BLaER1 (cell line): Measurements from ENCODE around the gene NLRX1.

Experiments used
- H3K27ac ChIP-seq: shearing (Covaris generic); formaldehyde crosslinking; 2 replicates; pipeline ENCODE4 v1.8.1; 2022
- H3K27me3 ChIP-seq: shearing (Covaris generic); formaldehyde crosslinking; 2 replicates; pipeline ENCODE4 v1.8.1; 2022
- H3K36me3 ChIP-seq: shearing (Covaris generic); formaldehyde crosslinking; 2 replicates; pipeline ENCODE4 v1.8.1; 2022
- H3K4me1 ChIP-seq: shearing (Covaris generic); formaldehyde crosslinking; 2 replicates; pipeline ENCODE4 v1.8.1; 2022
- H3K4me2 ChIP-seq: shearing (Covaris generic); formaldehyde crosslinking; 2 replicates; pipeline ENCODE4 v1.8.1; 2022
- H3K4me3 ChIP-seq: shearing (Covaris generic); formaldehyde crosslinking; 2 replicates; pipeline ENCODE4 v1.8.1; 2022
- H3K9ac ChIP-seq: shearing (Covaris generic); formaldehyde crosslinking; 2 replicates; pipeline ENCODE4 v1.8.1; 2022
- H3K9me3 ChIP-seq: shearing (Covaris generic); formaldehyde crosslinking; 2 replicates; pipeline ENCODE4 v1.8.1; 2022
- H4K20me1 ChIP-seq: shearing (Covaris generic); formaldehyde crosslinking; 2 replicates; pipeline ENCODE4 v1.8.1; 2022
- Cebpa-rat ChIP-seq: shearing (Covaris generic); IDR thresholded peaks from 2 replicates; pipeline ENCODE4 v1.8.1; 2022

NLRX1 gene, protein sequence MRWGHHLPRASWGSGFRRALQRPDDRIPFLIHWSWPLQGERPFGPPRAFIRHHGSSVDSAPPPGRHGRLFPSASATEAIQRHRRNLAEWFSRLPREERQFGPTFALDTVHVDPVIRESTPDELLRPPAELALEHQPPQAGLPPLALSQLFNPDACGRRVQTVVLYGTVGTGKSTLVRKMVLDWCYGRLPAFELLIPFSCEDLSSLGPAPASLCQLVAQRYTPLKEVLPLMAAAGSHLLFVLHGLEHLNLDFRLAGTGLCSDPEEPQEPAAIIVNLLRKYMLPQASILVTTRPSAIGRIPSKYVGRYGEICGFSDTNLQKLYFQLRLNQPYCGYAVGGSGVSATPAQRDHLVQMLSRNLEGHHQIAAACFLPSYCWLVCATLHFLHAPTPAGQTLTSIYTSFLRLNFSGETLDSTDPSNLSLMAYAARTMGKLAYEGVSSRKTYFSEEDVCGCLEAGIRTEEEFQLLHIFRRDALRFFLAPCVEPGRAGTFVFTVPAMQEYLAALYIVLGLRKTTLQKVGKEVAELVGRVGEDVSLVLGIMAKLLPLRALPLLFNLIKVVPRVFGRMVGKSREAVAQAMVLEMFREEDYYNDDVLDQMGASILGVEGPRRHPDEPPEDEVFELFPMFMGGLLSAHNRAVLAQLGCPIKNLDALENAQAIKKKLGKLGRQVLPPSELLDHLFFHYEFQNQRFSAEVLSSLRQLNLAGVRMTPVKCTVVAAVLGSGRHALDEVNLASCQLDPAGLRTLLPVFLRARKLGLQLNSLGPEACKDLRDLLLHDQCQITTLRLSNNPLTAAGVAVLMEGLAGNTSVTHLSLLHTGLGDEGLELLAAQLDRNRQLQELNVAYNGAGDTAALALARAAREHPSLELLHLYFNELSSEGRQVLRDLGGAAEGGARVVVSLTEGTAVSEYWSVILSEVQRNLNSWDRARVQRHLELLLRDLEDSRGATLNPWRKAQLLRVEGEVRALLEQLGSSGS

DNA sequence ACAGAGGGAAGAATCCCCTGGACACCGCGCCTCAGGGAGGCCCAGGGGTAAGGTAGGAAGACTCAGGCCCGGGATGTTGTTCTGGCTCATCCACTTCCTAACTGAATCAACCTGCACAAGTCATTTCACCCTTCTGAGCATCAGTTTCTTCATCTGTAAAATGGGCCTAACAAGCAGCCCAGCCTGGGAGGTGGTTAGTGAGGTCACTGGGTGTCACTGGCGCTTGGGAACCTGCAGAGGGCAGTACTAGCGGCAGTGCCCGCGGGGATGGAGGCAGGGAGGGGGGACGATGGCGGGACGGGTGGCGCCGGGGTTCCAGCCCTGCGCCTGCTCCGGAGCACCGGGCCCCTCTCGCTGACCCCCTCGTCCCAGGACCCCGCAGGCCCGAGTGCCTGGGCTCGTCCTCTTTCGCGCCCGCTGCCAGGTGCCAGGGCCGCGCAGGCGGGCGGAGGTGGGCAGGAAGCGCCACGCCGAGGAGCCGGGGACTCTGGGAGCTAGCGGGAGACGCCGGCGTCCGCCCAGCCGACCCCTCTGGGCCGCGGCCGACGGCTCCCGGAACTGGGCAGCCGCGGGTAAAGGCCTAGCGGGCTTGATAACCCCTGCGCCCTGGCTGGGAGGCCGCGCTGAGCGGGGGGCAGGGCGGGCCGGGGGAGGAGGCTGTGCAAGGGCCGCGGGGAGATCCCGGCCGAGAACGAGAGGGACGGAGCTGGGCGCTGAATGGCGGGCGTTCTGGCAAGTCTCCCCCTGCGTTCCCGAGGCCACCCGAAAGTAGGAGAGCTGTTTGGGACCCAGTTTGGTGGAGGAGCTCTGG, at the start of gene NLRX1:
NLRX1 (plus strand) TSS at position 255 of the 811 bp plus-strand sequence. CDS start 2,679 bp downstream, outside the sequence.
- H3K27ac ChIP-seq: peak within 1 kb of the TSS; percentile 93
- peaks cover 50% of the 10 kb centered on the region for H3K4me1 ChIP-seq
- no peaks in the 10 kb centered on the region for H3K27me3 ChIP-seq
- no peak for TF ChIP-seq Cebpa-rat
- no peaks in the 10 kb centered on the region for H3K9me3 ChIP-seq
- H3K4me3 ChIP-seq: peak within 1 kb of the TSS; percentile 84
- H3K4me2 ChIP-seq: peak within 1 kb of the TSS; percentile 84
- H3K9ac ChIP-seq: peak within 1 kb of the TSS; percentile 92
- no peaks in the 10 kb centered on the region for H4K20me1 ChIP-seq
- H3K36me3 ChIP-seq: peaks cover 7% of the 10 kb centered on the region

DNA sequence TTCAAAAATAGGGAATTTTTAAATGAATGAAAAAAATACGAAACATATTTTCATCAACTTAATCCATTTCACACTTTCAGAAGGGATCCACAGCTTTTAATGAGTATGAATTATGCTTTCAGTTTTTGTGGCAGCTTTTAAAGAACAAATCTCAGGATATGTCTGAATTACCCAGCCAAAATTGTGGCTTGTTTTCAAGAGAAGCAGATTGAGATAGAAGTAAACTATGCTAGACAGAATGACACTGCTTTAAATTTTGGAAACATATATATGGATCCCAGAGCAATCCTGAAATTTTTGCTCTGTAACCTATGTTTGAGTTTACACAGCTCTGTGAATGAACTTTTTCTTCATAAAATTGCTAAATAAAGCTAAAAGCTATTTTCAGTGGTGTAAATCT, 49.6 kb upstream of the NLRX1 start:
- Histone ChIP-seq H3K4me3 (no peak overlapping the region), H4K20me1 (peaks cover 18% of the 10 kb centered on the region), H3K9ac (no peak overlapping the region), H3K36me3 (peaks cover 46% of the 10 kb centered on the region), H3K27me3 (no peaks in the 10 kb centered on the region), H3K9me3 (no peaks in the 10 kb centered on the region), H3K27ac (no peak overlapping the region), H3K4me1 (peaks cover 27% of the 10 kb centered on the region), H3K4me2 (no peak overlapping the region)
- TF ChIP-seq Cebpa-rat: no peak

DNA sequence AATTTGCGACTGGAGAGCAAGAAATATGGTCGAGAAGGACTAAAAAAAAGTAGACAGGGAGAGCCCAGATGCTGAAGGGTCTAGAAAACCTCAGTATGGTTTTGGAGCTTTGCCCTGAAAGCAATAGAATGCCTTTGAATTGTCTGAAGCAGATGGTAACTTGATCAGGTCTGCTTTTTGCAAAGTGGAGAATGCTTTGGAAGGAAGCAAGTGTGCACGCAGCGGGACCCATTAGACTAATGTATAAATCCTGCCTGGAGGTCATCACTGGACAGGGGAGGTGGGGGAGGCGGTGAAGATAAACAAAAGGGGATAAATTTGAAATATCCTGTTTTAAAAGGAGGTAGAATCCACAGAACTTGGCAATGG, 47.9 kb upstream of the NLRX1 start:
- peak overlapping the region; percentile 75 for H3K27ac ChIP-seq
- no peaks in the 10 kb centered on the region for H3K9me3 ChIP-seq

DNA sequence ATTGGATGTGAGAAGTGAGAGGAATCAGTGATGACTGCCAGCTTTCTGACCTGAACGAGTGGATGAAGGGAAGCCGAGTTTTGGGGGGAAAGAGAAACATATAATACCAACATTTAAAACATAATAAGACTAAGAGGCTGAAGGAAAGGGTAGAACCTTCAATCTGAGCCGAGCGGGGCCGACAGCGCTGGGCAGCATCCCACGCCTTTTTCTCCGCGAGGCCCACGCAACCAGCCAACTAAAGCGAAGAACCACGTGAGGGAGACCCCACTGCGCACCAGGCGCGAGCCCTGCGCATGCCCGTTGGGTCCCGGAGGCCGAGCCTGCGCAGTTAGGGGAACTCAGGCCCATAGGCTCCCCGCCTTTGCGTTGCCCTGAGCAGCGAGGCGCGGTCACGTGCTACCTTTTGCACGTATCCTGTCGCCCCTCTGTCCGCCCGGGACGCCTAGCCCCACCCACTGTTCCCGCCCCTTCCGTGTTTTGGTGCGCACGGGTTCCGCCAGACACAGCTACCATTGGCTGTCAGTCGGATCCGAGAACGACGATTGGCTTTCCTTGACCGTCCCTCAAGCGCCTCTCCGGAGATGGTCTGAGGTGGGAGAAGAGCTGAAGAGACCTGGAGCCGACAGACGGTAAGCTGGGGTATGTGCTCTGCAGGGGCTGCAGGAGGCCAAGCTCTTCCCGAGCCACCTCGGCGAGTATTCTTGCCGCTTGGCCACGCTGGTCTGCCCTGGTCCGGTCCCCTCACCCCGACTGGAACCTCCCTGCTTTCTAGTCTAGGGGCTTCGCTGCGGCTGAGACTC, 47.3 kb upstream of the NLRX1 start, which contains the start of gene HINFP:
HINFP (plus strand) TSS at position 573 of the 803 bp plus-strand sequence. CDS start 5,365 bp downstream, outside the sequence.
- Histone ChIP-seq H3K27ac (peak within 1 kb of the TSS; percentile 75), H3K9ac (peak within 1 kb of the TSS; percentile 91)
- no peak for TF ChIP-seq Cebpa-rat

More for the DNA sequence above, 47.9 kb upstream of the NLRX1 start:
- peaks cover 22% of the 10 kb centered on the region for H3K4me1 ChIP-seq
- peak overlapping the region; percentile 96 for H3K4me3 ChIP-seq
- peak overlapping the region; percentile 84 for H3K4me2 ChIP-seq
- peaks cover 18% of the 10 kb centered on the region for H4K20me1 ChIP-seq
- TF ChIP-seq Cebpa-rat: no peak
- H3K36me3 ChIP-seq: peaks cover 45% of the 10 kb centered on the region
- no peaks in the 10 kb centered on the region for H3K27me3 ChIP-seq
- peak overlapping the region; percentile 67 for H3K9ac ChIP-seq

DNA sequence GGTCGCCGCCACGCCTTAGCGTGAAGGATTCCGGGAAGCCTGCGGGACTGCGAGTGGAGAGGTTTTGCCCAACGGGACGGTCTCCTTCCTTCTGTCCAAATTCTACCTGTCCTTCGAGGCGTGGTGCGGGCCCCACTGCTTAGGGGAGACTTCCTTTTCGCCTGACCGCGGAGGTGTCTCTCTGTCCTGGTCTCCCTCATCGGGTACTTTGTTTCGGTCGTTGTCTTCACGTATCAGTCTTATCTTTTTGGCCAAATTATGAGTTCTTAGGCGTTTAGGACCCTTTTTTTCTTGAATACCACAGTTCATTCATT, 46.8 kb upstream of the NLRX1 start:
- H3K4me1 ChIP-seq: peaks cover 27% of the 10 kb centered on the region
- H3K9ac ChIP-seq: peak overlapping the region; percentile 91
- H3K9me3 ChIP-seq: no peaks in the 10 kb centered on the region
- peaks cover 39% of the 10 kb centered on the region for H3K36me3 ChIP-seq
- H4K20me1 ChIP-seq: peaks cover 18% of the 10 kb centered on the region
- peak overlapping the region; percentile 96 for H3K4me3 ChIP-seq
- H3K27ac ChIP-seq: peak overlapping the region; percentile 75
- TF ChIP-seq Cebpa-rat: no peak
- peak overlapping the region; percentile 98 for H3K4me2 ChIP-seq
- no peaks in the 10 kb centered on the region for H3K27me3 ChIP-seq

More for the DNA sequence above, 47.3 kb upstream of the NLRX1 start, which contains the start of gene HINFP:
- peak within 1 kb of the TSS; percentile 98 for H3K4me2 ChIP-seq
- H3K36me3 ChIP-seq: peaks cover 45% of the 10 kb centered on the region
- peak within 1 kb of the TSS; percentile 96 for H3K4me3 ChIP-seq
- no peaks in the 10 kb centered on the region for H3K9me3 ChIP-seq
- H3K27me3 ChIP-seq: no peaks in the 10 kb centered on the region
- peaks cover 22% of the 10 kb centered on the region for H3K4me1 ChIP-seq
- H4K20me1 ChIP-seq: peaks cover 18% of the 10 kb centered on the region

DNA sequence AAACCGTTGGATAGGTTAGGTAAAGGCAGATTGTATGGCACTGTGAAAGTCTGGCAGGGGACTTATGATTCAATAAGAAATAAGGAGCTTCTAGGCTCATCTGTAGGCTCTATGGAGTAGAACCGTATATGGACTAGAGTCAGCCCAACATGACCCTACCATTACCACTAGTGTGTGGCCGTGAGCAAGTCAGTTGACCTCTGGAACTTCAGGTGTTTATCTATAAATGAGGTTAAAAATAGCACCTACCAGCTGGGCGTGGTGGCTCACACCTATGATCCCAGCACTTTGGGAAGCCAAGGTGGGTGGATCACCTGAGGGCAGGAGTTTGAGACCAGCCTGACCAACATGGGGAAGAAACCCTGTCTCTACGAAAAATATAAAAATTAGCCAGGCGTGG, 42.7 kb upstream of the NLRX1 start:
- Histone ChIP-seq H4K20me1 (peaks cover 18% of the 10 kb centered on the region), H3K36me3 (peaks cover 60% of the 10 kb centered on the region), H3K9ac (no peak overlapping the region), H3K4me1 (peaks cover 28% of the 10 kb centered on the region), H3K4me2 (no peak overlapping the region), H3K27me3 (no peaks in the 10 kb centered on the region), H3K9me3 (no peaks in the 10 kb centered on the region), H3K4me3 (no peak overlapping the region), H3K27ac (no peak overlapping the region)
- no peak for TF ChIP-seq Cebpa-rat

DNA sequence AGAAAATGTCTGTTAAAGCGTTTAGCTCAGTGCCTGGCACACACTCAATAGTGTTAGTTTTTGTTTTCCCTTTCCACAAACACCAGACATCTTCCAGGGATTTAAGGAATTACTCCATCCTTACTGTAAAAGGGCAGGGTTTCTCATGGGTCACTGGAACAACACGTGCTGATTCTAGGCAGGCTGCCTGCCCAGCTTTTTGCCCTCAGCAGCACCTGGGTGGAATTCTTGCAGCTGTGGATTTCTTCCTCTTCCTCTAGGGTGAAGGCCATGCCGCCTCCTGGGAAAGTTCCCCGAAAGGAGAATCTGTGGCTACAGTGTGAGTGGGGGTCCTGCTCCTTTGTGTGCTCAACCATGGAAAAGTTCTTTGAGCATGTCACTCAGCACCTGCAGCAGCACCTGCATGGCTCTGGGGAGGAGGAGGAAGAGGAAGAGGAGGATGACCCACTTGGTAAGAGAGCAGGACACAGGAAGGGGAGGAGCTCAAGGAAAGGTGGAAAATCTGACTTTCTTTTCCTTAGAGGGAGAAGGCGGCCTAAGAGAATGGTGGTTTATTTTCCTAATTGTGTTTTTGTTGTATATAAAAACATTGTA, 41.8 kb upstream of the NLRX1 start:
- no peak overlapping the region for H3K9ac ChIP-seq
- no peak for TF ChIP-seq Cebpa-rat
- H3K27me3 ChIP-seq: no peaks in the 10 kb centered on the region
- no peak overlapping the region for H3K27ac ChIP-seq
- peaks cover 70% of the 10 kb centered on the region for H3K36me3 ChIP-seq
- H3K4me1 ChIP-seq: peaks cover 26% of the 10 kb centered on the region
- peak overlapping the region; percentile 64 for H3K4me2 ChIP-seq
- no peaks in the 10 kb centered on the region for H3K9me3 ChIP-seq
- peaks cover 16% of the 10 kb centered on the region for H4K20me1 ChIP-seq
- H3K4me3 ChIP-seq: no peak overlapping the region

DNA sequence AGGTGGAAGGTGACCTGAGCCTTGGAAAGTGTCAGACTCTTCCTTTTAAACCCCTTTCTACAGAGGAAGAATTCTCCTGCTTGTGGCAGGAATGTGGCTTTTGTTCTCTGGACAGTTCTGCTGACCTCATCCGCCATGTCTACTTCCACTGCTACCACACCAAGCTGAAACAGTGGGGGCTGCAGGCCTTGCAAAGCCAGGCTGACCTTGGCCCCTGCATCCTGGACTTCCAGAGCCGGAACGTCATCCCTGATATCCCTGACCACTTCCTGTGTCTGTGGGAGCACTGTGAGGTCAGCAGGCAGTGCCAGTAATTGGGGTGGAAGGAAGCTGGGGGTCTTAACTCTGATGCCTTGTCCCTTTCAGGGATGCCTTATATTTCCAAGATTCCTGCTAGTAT, 37.9 kb upstream of the NLRX1 start:
- Histone ChIP-seq H3K27ac (no peak overlapping the region), H3K9ac (no peak overlapping the region), H3K27me3 (no peaks in the 10 kb centered on the region), H3K4me2 (no peak overlapping the region), H3K4me3 (no peak overlapping the region), H3K9me3 (no peaks in the 10 kb centered on the region), H3K4me1 (peaks cover 12% of the 10 kb centered on the region), H3K36me3 (peaks cover 86% of the 10 kb centered on the region), H4K20me1 (no peaks in the 10 kb centered on the region)
- no peak for TF ChIP-seq Cebpa-rat
